Stimulated activated CD8-positive, alpha-beta memory T cell treated with anti-CD3 and anti-CD28 coated beads, Interleukin-12 subunit alpha, Interleukin-12 subunit beta, amount 100 ng/mL, for 4 hours (primary cell): ENCODE data around the gene CYP46A1.

Experiments used
- DNase-seq: peaks from one replicate; pipeline ENCODE4 v3.0.0-alpha.2; 2020; ENCODE audit warnings: low read depth

Gene CYP46A1

DNA sequence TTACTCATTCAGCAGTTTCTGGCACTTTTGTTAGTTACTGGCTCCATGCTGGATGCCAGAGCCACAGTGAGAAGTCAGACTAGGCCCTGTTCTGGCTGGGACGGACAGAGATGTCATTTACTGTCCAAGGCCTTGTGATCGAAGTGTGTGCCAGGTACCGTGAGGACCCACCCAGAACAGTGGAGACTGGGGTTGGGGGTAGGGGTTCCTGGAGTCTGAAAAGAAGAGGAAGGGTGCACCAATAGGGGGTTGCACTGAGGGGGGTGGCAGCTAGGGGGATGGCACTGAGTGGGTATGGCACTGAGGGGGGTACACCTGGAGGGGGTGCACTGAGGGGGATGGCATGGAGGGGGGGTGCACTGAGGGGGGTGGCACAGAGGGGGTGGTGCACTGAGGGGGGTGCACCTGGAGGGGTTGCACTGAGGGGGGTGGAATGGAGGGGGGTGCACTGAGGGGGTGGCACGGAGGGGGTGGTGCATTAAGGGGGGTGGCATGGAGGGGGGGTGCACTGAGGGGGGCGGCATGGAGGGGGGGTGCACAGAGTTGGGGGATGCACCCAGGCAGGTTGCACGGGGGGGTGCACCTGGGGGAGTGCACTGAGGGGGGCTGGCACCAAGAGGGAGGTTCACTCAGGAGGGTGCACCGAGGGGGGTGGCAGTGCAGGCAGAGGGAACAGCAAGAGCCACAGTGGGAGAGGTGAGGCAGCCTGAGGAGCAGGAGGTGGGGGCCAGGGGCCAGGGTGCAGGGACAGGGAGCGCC lies 10.6 kb upstream of the CYP46A1 start:
- DNase-seq = no peak

DNA sequence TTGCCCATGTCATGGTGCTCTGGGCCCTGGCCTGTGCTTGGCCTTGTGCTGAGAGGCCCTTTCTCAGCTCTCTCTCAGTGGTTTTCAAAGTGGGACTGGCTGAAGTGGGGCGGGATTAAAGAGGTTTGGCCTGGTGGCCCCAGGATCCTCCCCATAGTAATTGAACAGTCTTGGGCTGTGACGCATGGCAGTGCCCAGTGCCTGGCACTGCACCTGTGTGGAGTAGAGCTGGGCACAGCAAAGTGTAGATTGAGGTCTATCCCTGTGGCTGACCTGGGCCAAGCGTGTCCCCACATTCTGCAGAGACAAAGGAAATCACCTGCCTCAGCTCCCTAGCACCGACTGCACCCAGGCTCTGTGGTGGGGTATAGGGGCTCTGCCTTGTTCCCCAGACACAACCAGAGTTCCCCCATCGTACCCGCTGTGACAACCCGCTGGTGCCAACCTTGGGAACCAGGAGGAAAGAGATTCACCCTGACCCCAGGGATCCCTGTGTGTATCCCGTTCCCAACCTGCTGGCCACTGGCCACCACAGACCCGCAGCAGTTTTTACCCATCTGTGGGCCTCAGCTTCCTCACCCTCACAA lies 9.9 kb upstream of the CYP46A1 start:
- DNase-seq = no peak

GRCh38 chr14:99674776-99675381 lies 9.2 kb upstream of the CYP46A1 start:
- DNase-seq = no peak

- no peak for DNase-seq
Measured at GRCh38 chr14:99675382-99675835, 8.7 kb upstream of the CYP46A1 start.

DNA sequence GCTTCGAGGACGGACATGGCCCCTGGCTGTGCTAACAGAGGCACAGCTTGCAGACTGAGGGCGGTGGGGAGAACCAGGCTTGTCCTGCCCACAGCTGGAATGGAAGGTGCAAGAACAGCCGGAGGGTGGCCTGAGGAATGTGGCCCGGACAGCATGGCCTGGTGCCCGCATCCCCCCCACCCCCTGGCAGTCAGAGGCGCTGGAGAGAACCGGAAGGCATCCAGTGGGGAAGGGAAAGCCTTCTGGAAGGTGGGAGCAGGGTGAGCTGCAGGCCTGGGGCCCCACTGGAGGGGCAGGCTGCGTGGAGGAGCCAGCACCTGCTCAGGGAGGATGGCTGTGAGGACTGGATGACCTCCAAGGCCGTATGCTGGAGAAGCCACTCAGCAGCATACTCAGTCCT lies 8.1 kb upstream of the CYP46A1 start:
- no peak for DNase-seq

DNA sequence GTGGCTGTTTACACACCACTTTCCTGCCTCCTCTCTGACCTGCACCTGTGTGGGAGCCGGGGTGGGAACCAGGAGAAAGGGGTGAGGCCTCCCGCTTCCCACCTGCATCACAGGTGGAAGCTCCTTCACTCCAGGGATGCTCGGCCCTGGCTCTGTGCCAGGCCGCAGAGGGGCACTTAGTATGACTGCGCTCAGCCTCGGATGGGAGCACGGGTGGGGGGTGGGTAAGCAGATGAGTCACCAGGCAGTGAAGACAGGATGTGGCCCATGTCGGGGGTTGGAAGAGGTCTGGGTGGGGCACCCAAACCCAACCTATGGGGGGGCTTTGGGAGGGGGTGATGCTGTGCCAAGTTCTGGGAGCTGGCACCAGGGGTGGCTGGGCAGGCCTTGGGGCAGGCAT lies 7.4 kb upstream of the CYP46A1 start:
- DNase-seq = no peak

GRCh38 chr14:99677231-99678140 lies 6.6 kb upstream of the CYP46A1 start:
- DNase-seq = no peak

- no peak for DNase-seq
Measured at GRCh38 chr14:99678198-99678597, 5.9 kb upstream of the CYP46A1 start.

- DNase-seq = no peak
Measured at GRCh38 chr14:99679111-99679510, 5.0 kb upstream of the CYP46A1 start.

DNA sequence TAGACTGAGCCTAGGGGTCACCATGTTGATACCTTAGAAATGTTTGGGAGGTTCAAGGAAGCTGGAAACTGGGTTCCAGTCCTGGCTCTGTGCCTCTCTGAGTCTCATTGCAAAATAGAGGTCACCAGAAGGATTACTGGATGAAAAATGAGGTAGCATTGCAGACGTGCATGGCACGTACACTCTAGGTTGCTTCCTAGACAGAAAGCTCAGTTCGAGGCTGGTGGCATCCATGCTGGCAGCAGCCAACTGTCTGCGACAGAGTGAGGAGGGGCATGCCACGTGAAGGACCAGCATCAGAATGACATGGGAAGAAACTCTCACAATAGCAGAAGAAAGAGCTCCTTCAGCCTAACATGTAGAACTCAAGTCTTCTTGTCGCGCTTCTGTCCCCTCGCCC lies 4.6 kb upstream of the CYP46A1 start:
- no peak for DNase-seq

GRCh38 chr14:99679996-99680395 lies 4.1 kb upstream of the CYP46A1 start:
- no peak for DNase-seq

DNA sequence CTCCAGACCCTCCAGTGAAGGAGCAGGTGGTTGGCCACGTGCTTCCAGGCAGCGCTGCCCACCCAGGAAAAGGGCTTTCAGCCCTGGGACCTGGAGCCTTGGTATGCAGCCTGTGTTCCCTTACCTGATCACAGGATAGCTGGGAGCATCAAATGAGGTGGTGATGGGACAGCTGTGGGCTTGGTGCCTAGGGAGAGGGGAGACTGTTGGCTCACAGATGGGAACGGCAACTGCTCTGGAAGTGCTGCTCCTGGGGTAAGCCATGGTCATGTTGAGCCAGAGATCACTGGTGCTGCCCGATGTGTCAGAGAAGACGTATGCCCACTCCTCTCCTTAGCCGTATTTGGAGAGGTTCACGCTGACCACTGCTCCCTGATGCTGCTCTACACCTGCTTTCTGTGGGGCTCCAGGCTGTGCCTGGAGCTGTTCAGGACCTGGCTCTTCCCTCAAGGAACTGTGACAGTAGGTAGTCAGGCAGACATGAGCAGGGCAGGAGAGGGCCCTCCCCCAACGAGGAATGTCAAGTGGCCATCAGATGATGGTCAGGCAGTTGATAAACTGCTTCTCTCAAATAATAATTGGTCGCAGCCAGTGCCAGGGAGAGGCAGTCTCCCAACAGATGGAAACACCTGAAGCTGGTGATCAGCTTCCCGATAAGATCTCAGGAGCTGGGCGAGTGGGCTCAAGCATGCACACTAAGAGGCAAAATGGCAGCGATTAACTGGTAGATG lies 2.8 kb upstream of the CYP46A1 start:
- no peak for DNase-seq

GRCh38 chr14:99681832-99682148 lies 2.3 kb upstream of the CYP46A1 start:
- DNase-seq = no peak

DNA sequence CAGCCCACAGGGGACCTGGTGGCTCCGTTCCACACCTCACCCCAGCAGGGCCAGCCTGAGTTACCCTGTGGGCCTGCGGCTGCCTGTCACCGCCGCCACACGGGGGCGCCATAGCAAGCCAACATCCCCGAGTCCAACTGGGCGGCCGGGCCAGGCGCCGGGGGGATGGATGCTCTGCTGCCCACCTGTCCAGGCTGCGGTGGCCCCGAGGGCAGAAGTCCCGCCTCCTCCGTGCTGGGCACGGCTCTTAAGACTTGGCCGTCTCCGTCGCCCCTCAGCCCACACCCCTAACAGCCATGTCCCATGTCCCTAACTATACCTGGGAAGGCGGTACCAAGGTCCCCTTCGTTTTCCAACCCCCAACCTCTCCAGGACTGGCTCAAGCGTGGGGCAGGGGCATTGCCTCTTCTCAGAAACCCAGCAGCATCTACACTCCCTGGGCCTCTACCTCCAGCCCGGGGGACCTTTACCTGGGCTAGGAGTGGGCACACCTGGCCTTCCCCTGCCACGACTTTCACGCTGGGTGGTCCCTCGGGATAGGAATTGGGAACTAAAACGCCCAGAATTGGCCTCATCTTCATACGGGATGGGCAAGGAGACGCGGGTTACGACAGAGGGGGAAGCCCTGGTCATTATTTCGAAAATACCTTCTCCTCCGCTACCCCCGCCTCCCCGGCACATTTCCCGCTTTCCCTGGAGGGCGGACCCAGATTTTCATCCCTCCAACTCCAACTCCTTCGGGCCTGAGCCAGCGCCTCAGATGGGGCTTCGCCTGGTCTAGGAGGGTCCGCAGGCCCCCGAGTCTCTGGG lies 1.1 kb upstream of the CYP46A1 start:
- DNase-seq = peak; percentile 66

GRCh38 chr14:99684410-99684934 lies 374 bp downstream of the CYP46A1 start:
- DNase-seq = no peak

DNA sequence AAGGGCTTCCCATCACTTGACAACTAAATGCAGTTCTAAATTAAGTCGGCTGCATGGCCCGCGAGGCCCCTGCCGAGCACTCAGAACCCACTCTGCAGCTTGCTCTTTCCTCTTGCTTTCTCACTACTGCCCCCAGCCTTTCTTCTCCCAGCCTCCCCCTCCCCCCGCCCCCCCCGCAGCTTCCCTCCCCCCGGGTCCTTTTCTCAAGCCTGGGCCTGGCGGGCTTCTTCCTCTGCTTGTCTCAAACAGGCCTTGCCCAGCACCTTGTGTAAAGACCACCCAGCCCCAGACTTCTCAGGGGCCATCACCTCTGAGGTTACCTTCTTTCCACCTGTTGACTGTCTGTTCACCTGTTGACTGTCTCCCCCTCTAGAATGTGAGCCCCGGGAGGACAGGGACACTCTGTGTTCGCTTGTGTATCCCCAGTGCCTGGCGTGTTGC lies 1.1 kb downstream of the CYP46A1 start:
- no peak for DNase-seq

DNA sequence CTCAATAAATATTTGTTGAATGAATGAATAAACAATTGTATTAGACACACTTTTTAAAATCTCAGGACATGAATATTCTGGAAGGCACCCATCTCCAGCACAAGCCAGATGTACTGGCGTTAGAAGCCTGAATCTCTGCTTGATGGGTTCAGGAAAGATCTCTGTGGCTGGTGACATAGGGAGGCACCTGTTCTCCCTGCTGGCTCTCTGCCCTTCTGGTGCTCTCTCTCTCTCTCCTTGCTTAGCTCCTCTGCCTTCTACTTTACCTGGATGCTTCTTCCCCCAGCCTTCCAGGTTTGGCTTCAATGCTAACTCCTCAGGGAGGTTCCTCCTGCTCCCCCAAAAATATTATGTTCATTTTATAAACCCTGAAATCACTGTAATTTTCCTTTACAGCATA lies 1.5 kb downstream of the CYP46A1 start:
- DNase-seq = no peak

GRCh38 chr14:99686557-99687283 lies 2.6 kb downstream of the CYP46A1 start:
- no peak for DNase-seq

DNA sequence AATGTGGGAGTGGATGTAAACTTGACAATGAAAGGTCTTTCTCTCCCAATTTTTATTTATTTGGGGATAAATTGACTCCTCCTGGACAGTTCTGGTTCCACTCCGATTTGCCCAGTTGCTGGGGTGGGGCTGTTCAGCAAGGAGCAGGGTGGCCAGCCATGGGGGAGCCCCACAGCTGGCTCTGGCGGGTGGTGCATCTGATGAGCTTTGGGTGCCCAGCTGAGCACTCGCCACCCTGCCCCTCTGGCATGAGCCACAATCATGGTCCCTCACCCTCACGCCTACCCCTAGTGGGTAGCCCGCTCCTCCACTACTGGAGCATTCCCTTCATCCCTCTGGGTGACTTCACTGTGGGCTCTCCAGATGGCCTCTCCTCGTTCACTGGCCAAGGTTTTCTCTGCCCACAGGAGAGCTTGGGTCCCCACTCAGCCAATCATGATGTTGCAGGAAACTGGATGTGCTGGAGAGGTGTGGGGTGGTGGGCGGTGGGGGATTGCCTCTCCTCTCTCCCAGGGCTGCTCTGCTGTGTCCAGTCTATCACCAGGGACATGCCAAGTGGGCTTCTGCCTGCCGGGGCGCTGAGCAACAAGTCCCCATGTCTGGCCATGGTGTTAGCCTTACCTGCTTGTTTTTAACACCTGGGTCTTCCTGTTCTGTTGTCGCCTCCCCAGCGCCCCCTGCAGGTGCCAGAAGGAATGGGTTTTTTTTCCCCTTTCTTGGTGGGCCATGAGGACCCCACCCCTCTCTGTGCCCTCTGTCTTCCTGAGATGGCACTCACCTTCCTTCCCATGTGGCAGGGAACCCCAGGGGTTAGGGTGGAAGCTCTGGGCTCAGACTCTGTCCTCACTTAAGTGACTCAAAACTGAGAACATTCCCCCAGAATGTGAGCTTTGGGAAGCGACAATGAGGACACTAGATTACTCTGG lies 3.4 kb downstream of the CYP46A1 start:
- no peak for DNase-seq
